Stimulated activated naive B cell treated with anti-CD40 and anti-IgM and Interleukin-4, amounts not matched to agents 10 μg/mL and 1 μg/mL and 100 μg/mL, for 72 hours (primary cell): ENCODE measurements around the gene TSPO.
A peak's percentile ranks its signal among the peaks of the same experiment; 100 is the strongest.

Source experiments
- ATAC-seq, 2 donors: fragments of 150-1000 bp; cut with Tn5 transposase; replicated peaks; 2 replicates each; pipeline ENCODE4 v1.10.0; 2021; ENCODE audit warnings: moderate library complexity in 1 of 2
- DNase-seq: peaks from one replicate; pipeline ENCODE4 v3.0.0; 2021
- H3K27ac Mint-ChIP-seq: one replicate; pipeline ENCODE4 v1.8.0; 2022; ENCODE audit warnings: mild to moderate bottlenecking, mixed read lengths
- H3K27me3 Mint-ChIP-seq, 2 donors: one replicate each; pipeline ENCODE4 v1.8.0; 2022; ENCODE audit warnings: mixed read lengths in 2 of 2
- H3K36me3 Mint-ChIP-seq, 2 donors: one replicate each; pipeline ENCODE4 v1.8.0; 2022; ENCODE audit warnings: mixed read lengths in 2 of 2, mild to moderate bottlenecking in 1 of 2
- H3K4me1 Mint-ChIP-seq, 2 donors: one replicate each; pipeline ENCODE4 v1.8.0; 2022; ENCODE audit warnings: mixed read lengths in 2 of 2, mild to moderate bottlenecking in 1 of 2
- H3K4me3 Mint-ChIP-seq, 2 donors: one replicate each; pipeline ENCODE4 v1.8.0; 2022; ENCODE audit warnings: mild to moderate bottlenecking in 2 of 2, mixed read lengths in 2 of 2, moderate library complexity in 1 of 2
- H3K9me3 Mint-ChIP-seq, 2 donors: one replicate each; pipeline ENCODE4 v1.8.0; 2022; ENCODE audit warnings: mixed read lengths in 2 of 2, mild to moderate bottlenecking in 1 of 2

Gene TSPO

GRCh38 chr22:43171607-43172006 lies 20.2 kb downstream of the TSPO start:
- Mint-ChIP-seq H3K27me3 (no peaks in the 10 kb centered on the region), H3K4me1 (no peaks in the 10 kb centered on the region), H3K27ac (no peak overlapping the region), H3K4me3 (no peak overlapping the region), H3K36me3 (peaks cover 54 to 73% of the 10 kb centered on the region in 2 donors), H3K9me3 (no peaks in the 10 kb centered on the region)
- no peak for DNase-seq
- ATAC-seq, result no peak

DNA sequence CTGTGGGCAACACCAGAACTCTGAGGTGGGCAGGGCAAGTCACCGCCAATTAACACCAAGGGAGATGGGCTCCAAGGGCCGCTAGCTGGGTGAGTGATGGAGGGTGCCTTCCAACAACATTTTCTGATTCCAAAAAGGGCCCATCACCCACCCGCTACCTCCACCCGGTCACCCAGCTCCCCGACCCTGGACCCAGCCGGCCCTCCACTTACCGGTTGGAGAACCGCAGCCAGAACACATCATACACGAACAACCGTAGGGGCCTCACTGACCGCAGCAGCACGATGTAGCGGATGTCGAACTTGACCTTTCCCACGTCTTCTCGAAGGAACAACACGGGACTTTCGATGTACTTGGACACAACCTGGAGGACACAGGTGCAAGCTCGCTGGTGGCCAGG lies 20.8 kb downstream of the TSPO start:
- no peak for ATAC-seq
- no peak for DNase-seq
- no peaks in the 10 kb centered on the region for H3K27me3 Mint-ChIP-seq
- no peaks in the 10 kb centered on the region for H3K9me3 Mint-ChIP-seq
- H3K4me3 Mint-ChIP-seq, result no peak overlapping the region
- no peak overlapping the region for H3K27ac Mint-ChIP-seq
- peaks cover 54 to 72% of the 10 kb centered on the region in 2 donors for H3K36me3 Mint-ChIP-seq
- H3K4me1 Mint-ChIP-seq, result no peaks in the 10 kb centered on the region

- Mint-ChIP-seq H3K27ac (no peak overlapping the region), H3K4me1 (no peaks in the 10 kb centered on the region), H3K4me3 (no peak overlapping the region), H3K9me3 (no peaks in the 10 kb centered on the region), H3K36me3 (peaks cover 50 to 70% of the 10 kb centered on the region in 2 donors), H3K27me3 (no peaks in the 10 kb centered on the region)
- DNase-seq, result no peak
- ATAC-seq, result no peak
Observed at GRCh38 chr22:43173566-43173965, 22.2 kb downstream of the TSPO start.

GRCh38 chr22:43173976-43174720 lies 22.8 kb downstream of the TSPO start:
- Mint-ChIP-seq H3K4me3 (no peak overlapping the region), H3K9me3 (no peaks in the 10 kb centered on the region), H3K4me1 (no peaks in the 10 kb centered on the region), H3K27me3 (no peaks in the 10 kb centered on the region), H3K36me3 (peaks cover 52 to 70% of the 10 kb centered on the region in 2 donors), H3K27ac (no peak overlapping the region)
- DNase-seq (no peak), ATAC-seq (no peak)

DNA sequence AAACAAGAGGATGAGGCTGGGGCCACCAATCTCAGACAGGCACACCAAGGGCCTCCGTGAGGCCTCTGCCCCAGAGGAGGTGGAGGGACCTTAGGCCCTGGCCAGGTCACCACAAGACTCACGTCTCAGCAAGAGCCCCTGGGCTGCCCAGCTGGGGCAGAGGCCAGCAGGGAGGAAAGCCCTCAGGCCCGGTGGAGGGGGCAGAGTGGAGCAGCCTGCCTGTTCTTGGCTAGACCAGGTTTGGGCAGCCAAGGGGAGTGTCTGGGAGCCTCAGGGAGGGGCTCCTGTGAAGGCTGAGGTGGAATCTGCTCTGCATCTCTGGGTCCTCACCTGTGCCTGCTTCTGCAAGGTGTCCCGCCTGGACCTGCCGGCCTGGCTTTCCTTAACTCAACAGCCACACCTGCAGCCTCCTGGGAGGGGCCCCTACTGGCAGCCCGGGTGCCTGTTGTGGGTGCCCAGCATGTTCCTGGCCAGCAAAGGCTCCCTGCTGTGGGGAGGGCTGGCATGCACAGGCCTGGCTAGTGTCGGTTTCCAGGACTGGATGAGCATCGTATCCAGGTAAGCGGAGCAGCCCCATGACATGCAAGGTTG lies 23.7 kb downstream of the TSPO start:
- no peak overlapping the region for H3K27ac Mint-ChIP-seq
- H3K4me1 Mint-ChIP-seq, result no peaks in the 10 kb centered on the region
- no peak overlapping the region for H3K4me3 Mint-ChIP-seq
- H3K9me3 Mint-ChIP-seq, result no peaks in the 10 kb centered on the region
- peaks cover 54 to 70% of the 10 kb centered on the region in 2 donors for H3K36me3 Mint-ChIP-seq
- ATAC-seq, result no peak
- DNase-seq, result no peak
- H3K27me3 Mint-ChIP-seq, result no peaks in the 10 kb centered on the region

DNA sequence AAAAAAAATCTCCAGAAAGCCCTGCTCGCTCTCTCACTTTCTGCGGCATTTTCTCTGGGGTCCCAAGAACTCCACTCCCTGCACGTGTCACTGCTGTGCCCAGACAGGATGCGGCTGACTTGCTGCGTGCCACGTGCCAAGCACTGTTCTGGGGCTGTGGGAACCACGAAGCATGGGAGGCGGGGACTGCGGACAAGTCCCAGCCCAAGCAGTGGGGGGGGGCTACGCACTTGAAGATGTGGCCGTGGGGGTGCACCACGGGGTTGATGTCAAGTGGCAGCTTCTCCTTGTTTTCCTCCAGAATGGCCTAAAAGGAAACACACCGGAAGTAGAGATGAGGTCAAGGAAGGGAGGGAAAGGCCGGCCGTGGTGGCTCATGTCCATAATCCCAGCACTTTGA lies 24.7 kb downstream of the TSPO start:
- DNase-seq, result no peak
- Mint-ChIP-seq H3K4me3 (no peak overlapping the region), H3K27me3 (no peaks in the 10 kb centered on the region), H3K27ac (no peak overlapping the region), H3K4me1 (no peaks in the 10 kb centered on the region), H3K36me3 (peaks cover 50 to 69% of the 10 kb centered on the region in 2 donors), H3K9me3 (no peaks in the 10 kb centered on the region)
- ATAC-seq, result no peak

DNA sequence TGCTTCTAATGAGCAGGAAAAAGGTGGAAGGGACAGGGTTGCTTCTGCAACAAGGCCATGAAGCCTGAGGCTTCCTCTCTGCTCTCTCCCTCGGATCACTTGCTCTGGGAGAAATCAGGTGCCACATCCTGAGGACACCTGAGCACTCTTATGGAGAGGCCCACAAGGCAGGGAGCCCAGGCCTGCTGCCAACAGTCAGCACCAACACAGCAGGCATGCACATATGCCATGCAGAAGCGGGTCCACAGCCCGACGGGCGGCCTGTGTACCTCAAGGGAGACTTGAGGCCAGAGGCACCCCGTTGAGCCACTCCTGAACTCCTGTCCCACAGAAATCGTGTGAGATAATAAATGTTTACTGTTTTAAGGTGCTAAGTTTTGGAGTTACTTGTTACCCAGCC lies 26.1 kb downstream of the TSPO start:
- Mint-ChIP-seq H3K4me1 (no peaks in the 10 kb centered on the region), H3K27me3 (no peaks in the 10 kb centered on the region), H3K9me3 (no peaks in the 10 kb centered on the region), H3K4me3 (no peak overlapping the region), H3K27ac (no peak overlapping the region), H3K36me3 (peaks cover 52 to 70% of the 10 kb centered on the region in 2 donors)
- no peak for DNase-seq
- no peak for ATAC-seq

GRCh38 chr22:43179146-43179910 lies 28.0 kb downstream of the TSPO start:
- Mint-ChIP-seq H3K9me3 (no peaks in the 10 kb centered on the region), H3K27me3 (no peaks in the 10 kb centered on the region), H3K27ac (no peak overlapping the region), H3K4me3 (no peak overlapping the region), H3K4me1 (peaks cover 4% of the 10 kb centered on the region in 2 donors), H3K36me3 (peaks cover 42 to 60% of the 10 kb centered on the region in 2 donors)
- no peak for ATAC-seq
- DNase-seq, result no peak

- Mint-ChIP-seq H3K36me3 (peaks cover 42 to 60% of the 10 kb centered on the region in 2 donors), H3K4me1 (peaks cover 5 to 9% of the 10 kb centered on the region in 2 donors), H3K9me3 (no peaks in the 10 kb centered on the region), H3K27me3 (no peaks in the 10 kb centered on the region), H3K4me3 (no peak overlapping the region), H3K27ac (no peak overlapping the region)
- no peak for ATAC-seq
- no peak for DNase-seq
Observed at GRCh38 chr22:43179911-43180195, 28.5 kb downstream of the TSPO start.

DNA sequence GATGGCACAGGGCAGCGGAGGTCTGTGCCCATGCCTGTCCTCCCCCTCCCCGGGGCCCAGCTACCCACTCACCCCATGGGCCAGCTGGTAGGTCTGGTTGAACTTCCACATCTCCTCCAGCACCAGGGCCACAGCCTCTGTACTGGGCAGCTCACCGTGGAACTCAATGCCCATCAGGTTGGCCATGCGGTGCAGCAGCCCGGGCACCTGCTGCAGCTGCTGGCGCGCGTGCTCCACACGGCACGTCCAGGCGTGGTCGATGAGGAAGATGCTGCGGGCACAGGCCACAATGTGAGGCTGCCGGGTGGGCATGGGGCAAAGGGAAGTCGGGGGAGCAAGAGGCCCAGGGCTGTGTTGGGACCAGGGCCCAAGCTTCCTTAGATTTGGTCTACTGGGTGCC lies 29.3 kb downstream of the TSPO start:
- Mint-ChIP-seq H3K27ac (no peak overlapping the region), H3K4me3 (no peak overlapping the region), H3K9me3 (no peaks in the 10 kb centered on the region), H3K36me3 (peaks cover 42 to 60% of the 10 kb centered on the region in 2 donors), H3K27me3 (no peaks in the 10 kb centered on the region), H3K4me1 (peaks cover 10 to 17% of the 10 kb centered on the region in 2 donors)
- DNase-seq, result no peak
- no peak for ATAC-seq

GRCh38 chr22:43181321-43182076 lies 30.1 kb downstream of the TSPO start:
- peaks cover 38 to 56% of the 10 kb centered on the region in 2 donors for H3K36me3 Mint-ChIP-seq
- no peaks in the 10 kb centered on the region for H3K9me3 Mint-ChIP-seq
- no peaks in the 10 kb centered on the region for H3K27me3 Mint-ChIP-seq
- DNase-seq, result no peak
- no peak for ATAC-seq
- no peak overlapping the region for H3K4me3 Mint-ChIP-seq
- H3K4me1 Mint-ChIP-seq, result peaks cover 10 to 23% of the 10 kb centered on the region in 2 donors
- H3K27ac Mint-ChIP-seq, result no peak overlapping the region

GRCh38 chr22:43182118-43182517 lies 30.8 kb downstream of the TSPO start:
- H3K4me1 Mint-ChIP-seq, result peaks cover 10 to 23% of the 10 kb centered on the region in 2 donors
- H3K27ac Mint-ChIP-seq, result no peak overlapping the region
- ATAC-seq, result no peak

GRCh38 chr22:43182726-43183125 lies 31.4 kb downstream of the TSPO start:
- Mint-ChIP-seq H3K27ac (peak overlapping the region; percentile 75), H3K4me1 (peaks cover 10 to 23% of the 10 kb centered on the region in 2 donors)

More at GRCh38 chr22:43182118-43182517, 30.8 kb downstream of the TSPO start:
- Mint-ChIP-seq H3K36me3 (peaks cover 34 to 52% of the 10 kb centered on the region in 2 donors), H3K4me3 (no peak overlapping the region), H3K9me3 (no peaks in the 10 kb centered on the region), H3K27me3 (no peaks in the 10 kb centered on the region)
- no peak for DNase-seq

More at GRCh38 chr22:43182726-43183125, 31.4 kb downstream of the TSPO start:
- Mint-ChIP-seq H3K4me3 (no peak overlapping the region), H3K27me3 (no peaks in the 10 kb centered on the region), H3K9me3 (no peaks in the 10 kb centered on the region), H3K36me3 (peaks cover 31 to 47% of the 10 kb centered on the region in 2 donors)
- ATAC-seq (no peak), DNase-seq (no peak)
